ENCODE data around the gene SRPK2.

DNA sequence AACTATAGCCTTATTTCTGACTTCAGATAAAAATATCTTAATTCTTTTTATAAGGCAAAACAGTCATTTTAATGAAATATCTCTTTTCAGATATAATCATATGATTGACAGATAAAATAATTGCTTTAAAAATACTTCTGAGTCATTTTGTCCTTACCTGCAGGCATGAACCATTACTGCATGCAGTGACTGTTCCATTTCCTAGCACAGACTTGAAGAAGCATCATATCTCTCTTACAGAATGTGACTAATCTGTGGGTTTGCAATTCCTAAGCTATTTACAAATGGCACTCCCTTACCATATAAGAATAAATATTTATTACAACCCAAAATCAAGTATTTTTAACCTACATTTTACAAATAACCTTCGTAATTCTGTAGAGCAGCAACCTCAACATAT is 120.7 kb downstream of the SRPK2 start:
- TF ChIP-seq, protein P1, sequence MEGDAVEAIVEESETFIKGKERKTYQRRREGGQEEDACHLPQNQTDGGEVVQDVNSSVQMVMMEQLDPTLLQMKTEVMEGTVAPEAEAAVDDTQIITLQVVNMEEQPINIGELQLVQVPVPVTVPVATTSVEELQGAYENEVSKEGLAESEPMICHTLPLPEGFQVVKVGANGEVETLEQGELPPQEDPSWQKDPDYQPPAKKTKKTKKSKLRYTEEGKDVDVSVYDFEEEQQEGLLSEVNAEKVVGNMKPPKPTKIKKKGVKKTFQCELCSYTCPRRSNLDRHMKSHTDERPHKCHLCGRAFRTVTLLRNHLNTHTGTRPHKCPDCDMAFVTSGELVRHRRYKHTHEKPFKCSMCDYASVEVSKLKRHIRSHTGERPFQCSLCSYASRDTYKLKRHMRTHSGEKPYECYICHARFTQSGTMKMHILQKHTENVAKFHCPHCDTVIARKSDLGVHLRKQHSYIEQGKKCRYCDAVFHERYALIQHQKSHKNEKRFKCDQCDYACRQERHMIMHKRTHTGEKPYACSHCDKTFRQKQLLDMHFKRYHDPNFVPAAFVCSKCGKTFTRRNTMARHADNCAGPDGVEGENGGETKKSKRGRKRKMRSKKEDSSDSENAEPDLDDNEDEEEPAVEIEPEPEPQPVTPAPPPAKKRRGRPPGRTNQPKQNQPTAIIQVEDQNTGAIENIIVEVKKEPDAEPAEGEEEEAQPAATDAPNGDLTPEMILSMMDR (IDR thresholded peaks at IDR 0.05), result no peak
- TF ChIP-seq EP300 (IDR thresholded peaks at IDR 0.05), result no peak
- no peak for TF ChIP-seq POLR2A (IDR thresholded peaks at IDR 0.05)

All from ovary (tissue), 3 donors.